SK-MEL-5 (cell line): Measurements from ENCODE around the gene ZNF280D. TPM values are rescaled to one million over a fixed set of nuclear protein-coding genes. Genes with fewer than 3 reads are reported as not detected.
A peak's percentile ranks its signal among the peaks of the same experiment; 100 is the strongest.

ENCODE experiments used
- DNase-seq: peaks from one replicate; pipeline ENCODE4 v3.0.0-alpha.2; 2016; ENCODE audit warnings: low read depth, low spot score
- in situ Hi-C: cut with HindIII; loops from 2 replicates; pipeline ENCODE4 v1.10.0; 2016; ENCODE audit warnings: low sequenced_read_pairs, high pct_unique_total_duplicates, low pct_unique_long_range_greater_than_20kb
- total RNA-seq: library from RNA; depleted of rRNA; stranded (reverse); fragments of >200 nt; shearing (Covaris generic); gene quantifications from 2 replicates; pipeline ENCODE4 v1.2.3, GENCODE V29; 2014

The ZNF280D gene
- total RNA-seq, 1 experiment from 2014 or later = 25.3 TPM

- no peak for DNase-seq
- in situ Hi-C loops = no loop called here
Measured at GRCh38 chr15:56758770-56759449, 25.6 kb upstream of the ZNF280D start.

GRCh38 chr15:56757875-56758274 is 24.6 kb upstream of the ZNF280D start:
- in situ Hi-C loops = no loop called here
- no peak for DNase-seq

GRCh38 chr15:56754772-56755370 is 21.6 kb upstream of the ZNF280D start:
- DNase-seq = no peak
- in situ Hi-C loops = no loop called here

- no peak for DNase-seq
- in situ Hi-C loops = no loop called here
Measured at GRCh38 chr15:56752986-56753385, 19.7 kb upstream of the ZNF280D start.

GRCh38 chr15:56749982-56750381 is 16.7 kb upstream of the ZNF280D start:
- in situ Hi-C loops = no loop called here
- DNase-seq = no peak

- in situ Hi-C loops = no loop called here
- DNase-seq = no peak
Measured at GRCh38 chr15:56744701-56745683, 11.7 kb upstream of the ZNF280D start.

GRCh38 chr15:56741541-56741940 is 8.2 kb upstream of the ZNF280D start:
- in situ Hi-C loops = no loop called here
- no peak for DNase-seq

GRCh38 chr15:56739964-56740640 is 6.8 kb upstream of the ZNF280D start:
- peak; percentile 51 for DNase-seq

GRCh38 chr15:56739474-56739873 is 6.2 kb upstream of the ZNF280D start:
- DNase-seq = no peak
- in situ Hi-C loops = no loop called here

More at GRCh38 chr15:56739964-56740640, 6.8 kb upstream of the ZNF280D start:
- in situ Hi-C loops = no loop called here

- in situ Hi-C loops = no loop called here
- no peak for DNase-seq
Measured at GRCh38 chr15:56737791-56738190, 4.5 kb upstream of the ZNF280D start.

GRCh38 chr15:56736881-56737707 is 3.8 kb upstream of the ZNF280D start:
- in situ Hi-C loops = no loop called here
- DNase-seq = peak; percentile 99

GRCh38 chr15:56736308-56736707 is 3.0 kb upstream of the ZNF280D start:
- DNase-seq = peak; percentile 61
- in situ Hi-C loops = no loop called here

- in situ Hi-C loops = no loop called here
- DNase-seq = no peak
Measured at GRCh38 chr15:56735589-56735988, 2.3 kb upstream of the ZNF280D start.

- in situ Hi-C loops = no loop called here
- no peak for DNase-seq
Measured at GRCh38 chr15:56734013-56734635, 815 bp upstream of the ZNF280D start.

GRCh38 chr15:56732886-56733135 is 498 bp downstream of the ZNF280D start:
- peak; percentile 23 for DNase-seq
- in situ Hi-C loops = no loop called here

GRCh38 chr15:56732135-56732885 is 999 bp downstream of the ZNF280D start:
- DNase-seq = no peak
- in situ Hi-C loops = no loop called here
